Liver (tissue), 9 donors: ENCODE data around the gene TTC1. TPM values are rescaled to one million over a fixed set of nuclear protein-coding genes. Genes with fewer than 3 reads are reported as not detected.

Experiments used
- DNase-seq: peaks from one replicate; pipeline ENCODE4 v3.0.0-alpha.2; 2017; ENCODE audit warnings: low spot score
- H3K27ac ChIP-seq, 2 donors: one replicate each; pipeline ENCODE4 v1.7.0; 2013; ENCODE audit warnings: inconsistent platforms in 2 of 2, low read length in 2 of 2, control low read depth in 1 of 2, low read depth in 1 of 2, mild to moderate bottlenecking in 1 of 2
- H3K27me3 ChIP-seq, 4 donors: one replicate each; pipeline versions ENCODE4 v1.6.1 to v1.7.0; 2013; ENCODE audit warnings: low read length in 3 of 4, inconsistent platforms in 1 of 4, mild to moderate bottlenecking in 1 of 4, moderate library complexity in 1 of 4; ENCODE audit not compliant: control insufficient read depth in 4 of 4, insufficient read depth in 4 of 4
- H3K36me3 ChIP-seq, 4 donors: one replicate each; pipeline versions ENCODE4 v1.6.1 to v1.7.0; 2013; ENCODE audit warnings: low read length in 3 of 4, mild to moderate bottlenecking in 3 of 4, low read depth in 1 of 4, moderate library complexity in 1 of 4; ENCODE audit not compliant: control insufficient read depth in 4 of 4, insufficient read depth in 3 of 4
- H3K4me1 ChIP-seq, 4 donors: one replicate each; pipeline versions ENCODE4 v1.6.1 to v1.7.0; 2013; ENCODE audit warnings: low read length in 3 of 4, mild to moderate bottlenecking in 3 of 4, moderate library complexity in 1 of 4; ENCODE audit not compliant: control insufficient read depth in 4 of 4, insufficient read depth in 4 of 4
- H3K4me3 ChIP-seq, 3 donors: one replicate each; pipeline versions ENCODE4 v1.6.1 to v1.7.0; 2013; ENCODE audit warnings: low read length in 3 of 3, control low read depth in 1 of 3, low read depth in 1 of 3, mild to moderate bottlenecking in 1 of 3
- H3K9ac ChIP-seq, 2 donors: one replicate each; pipeline ENCODE4 v1.7.0; 2013; ENCODE audit warnings: low read length in 2 of 2, mild to moderate bottlenecking in 2 of 2, moderate library complexity in 2 of 2, control low read depth in 1 of 2, low read depth in 1 of 2
- H3K9me3 ChIP-seq, 4 donors: one replicate each; pipeline versions ENCODE4 v1.6.1 to v1.7.0; 2013; ENCODE audit warnings: low read length in 3 of 4; ENCODE audit not compliant: control insufficient read depth in 4 of 4
- EGR1 ChIP-seq, 2 donors: IDR thresholded peaks; 2 replicates each; pipeline ENCODE4 v1.6.1; 2016 to 2018; ENCODE audit warnings: antibody characterized with exemption in 2 of 2, low read depth in 2 of 2
- FOXA1 ChIP-seq: IDR thresholded peaks from 2 replicates; pipeline ENCODE4 v1.6.1; 2016; ENCODE audit warnings: antibody characterized with exemption
- FOXA2 ChIP-seq: IDR thresholded peaks from 2 replicates; pipeline ENCODE4 v1.6.1; 2016; ENCODE audit warnings: antibody characterized with exemption
- GABPA ChIP-seq, 2 donors: IDR thresholded peaks in 1 of 2; conservative IDR thresholded peaks in 1 of 2; 2 replicates each; pipeline ENCODE4 v1.6.1; 2016; ENCODE audit warnings: antibody characterized with exemption in 2 of 2, mild to moderate bottlenecking in 1 of 2, moderate library complexity in 1 of 2
- HNF4A ChIP-seq, 2 donors: conservative IDR thresholded peaks; 2 replicates each; pipeline ENCODE4 v1.6.1; 2016; ENCODE audit warnings: antibody characterized with exemption in 2 of 2, mild to moderate bottlenecking in 2 of 2
- HNF4G ChIP-seq: IDR thresholded peaks from 2 replicates; pipeline ENCODE4 v1.6.1; 2016; ENCODE audit warnings: antibody characterized with exemption
- JUND ChIP-seq, 2 donors: IDR thresholded peaks; 2 replicates each; pipeline ENCODE4 v1.6.1; 2016; ENCODE audit warnings: antibody characterized with exemption in 2 of 2
- NR2F2 ChIP-seq: IDR thresholded peaks from 2 replicates; pipeline ENCODE4 v1.6.1; 2016; ENCODE audit warnings: antibody characterized with exemption
- RAD21 ChIP-seq, 2 donors: IDR thresholded peaks; 2 replicates each; pipeline ENCODE4 v1.6.1; 2016; ENCODE audit warnings: antibody characterized with exemption in 2 of 2, mild to moderate bottlenecking in 2 of 2
- RXRA ChIP-seq, 2 donors: IDR thresholded peaks; 2 replicates each; pipeline ENCODE4 v1.6.1; 2017 to 2018; ENCODE audit warnings: antibody characterized with exemption in 2 of 2, mild to moderate bottlenecking in 1 of 2
- SP1 ChIP-seq: IDR thresholded peaks from 2 replicates; pipeline ENCODE4 v1.6.1; 2018; ENCODE audit warnings: antibody characterized with exemption, mild to moderate bottlenecking
- TAF1 ChIP-seq: conservative IDR thresholded peaks from 2 replicates; pipeline ENCODE4 v1.6.1; 2016; ENCODE audit warnings: antibody characterized with exemption, mild to moderate bottlenecking
- YY1 ChIP-seq: IDR thresholded peaks from 2 replicates; pipeline ENCODE4 v1.6.1; 2016; ENCODE audit warnings: antibody characterized with exemption, mild to moderate bottlenecking
- WGBS: extraction: QIAGEN DNeasy Blood & Tissue Kit; methylation state at CpG from one replicate; pipeline ENCODE4 v1.1.7; 2013; 5-methylcytosine and 5-hydroxymethylcytosine counted together
- polyA plus RNA-seq, 2 donors: library from polyadenylated mRNA; stranded (reverse) in 1 of 2; unstranded in 1 of 2; fragments of 200-250 nt in 1 of 2; fragments of >200 nt in 1 of 2; fragmentation: Nextera tagmentation in 1 of 2; extraction: Ambion mirVana in 1 of 2; gene quantifications; one replicate each; pipeline versions ENCODE4 v1.2.1 to v1.2.3, GENCODE V29; 2013 to 2015
- total RNA-seq, 2 donors: library from RNA; depleted of rRNA; stranded (reverse); fragments of >200 nt; gene quantifications; one replicate each; pipeline ENCODE4 v1.2.3, GENCODE V29; 2014
- TF ChIP-seq, protein P1 (sequence below): IDR thresholded peaks from 2 replicates; pipeline ENCODE4 v1.6.1; 2016; ENCODE audit warnings: antibody characterized with exemption, mild to moderate bottlenecking
- TF ChIP-seq, protein P2 (sequence below): IDR thresholded peaks from 2 replicates; pipeline ENCODE4 v1.6.1; 2016; ENCODE audit warnings: antibody characterized with exemption
- TF ChIP-seq, protein P3 (sequence below): fragments of 150-350 bp; IDR thresholded peaks from 2 replicates; pipeline ENCODE4 v1.5.1; 2017; ENCODE audit warnings: improper control_type of control experiment, low read depth, low read length; ENCODE audit not compliant: missing input control
- TF ChIP-seq, protein P4 (sequence below): IDR thresholded peaks from 2 replicates; pipeline ENCODE4 v1.6.1; 2016; ENCODE audit warnings: antibody characterized with exemption
- TF ChIP-seq, protein P5 (sequence below): IDR thresholded peaks from 2 replicates; pipeline ENCODE4 v1.6.1; 2016; ENCODE audit warnings: antibody characterized with exemption
- donor health status: healthy.
- donor health status: healthy.
- donor health status: healthy.
- donor health status: healthy.
- donor health status: healthy.

TTC1 gene
- total and polyA plus RNA-seq, 4 donors: 18.0 to 35.5 (median 22.2) TPM

DNA sequence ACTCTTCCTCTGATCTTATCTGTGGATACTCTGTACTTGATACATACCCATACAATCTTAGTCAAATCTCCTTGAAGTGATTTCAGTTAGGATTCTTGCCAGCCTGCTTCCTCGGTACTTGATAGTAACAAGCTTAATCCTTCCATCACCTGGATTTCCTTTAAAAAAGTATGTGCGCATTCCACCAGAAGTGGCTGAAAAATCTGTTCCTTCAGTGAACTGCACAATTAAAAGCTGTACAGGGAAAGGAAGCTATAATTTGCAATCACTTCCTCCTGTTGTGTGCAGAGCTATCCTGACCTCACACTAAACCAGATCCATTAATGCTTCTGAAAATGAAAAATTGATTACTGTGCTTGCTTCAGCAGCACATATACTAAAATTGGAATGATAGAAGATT, 63.0 kb downstream of the TTC1 start:
- H3K36me3 ChIP-seq: peaks cover 0 to 2% (median 2%) of the 10 kb centered on the region in 4 donors
- TF ChIP-seq JUND (IDR thresholded peaks at IDR 0.05) (no peak), YY1 (no peak), RAD21 (IDR thresholded peaks at IDR 0.05) (no peak), RXRA (IDR thresholded peaks at IDR 0.05) (no peak), TAF1 (no peak), FOXA2 (no peak), EGR1 (IDR thresholded peaks at IDR 0.05; ENCODE audit: low read depth in 2 of 2) (no peak), HNF4G (no peak), NR2F2 (no peak), FOXA1 (no peak), HNF4A (conservative IDR thresholded peaks at IDR 0.05) (no peak), GABPA (IDR thresholded peaks at IDR 0.05 in 1 of 2, conservative IDR thresholded peaks at IDR 0.05 in 1 of 2) (no peak), SP1 (no peak)
- TF ChIP-seq, protein P1, sequence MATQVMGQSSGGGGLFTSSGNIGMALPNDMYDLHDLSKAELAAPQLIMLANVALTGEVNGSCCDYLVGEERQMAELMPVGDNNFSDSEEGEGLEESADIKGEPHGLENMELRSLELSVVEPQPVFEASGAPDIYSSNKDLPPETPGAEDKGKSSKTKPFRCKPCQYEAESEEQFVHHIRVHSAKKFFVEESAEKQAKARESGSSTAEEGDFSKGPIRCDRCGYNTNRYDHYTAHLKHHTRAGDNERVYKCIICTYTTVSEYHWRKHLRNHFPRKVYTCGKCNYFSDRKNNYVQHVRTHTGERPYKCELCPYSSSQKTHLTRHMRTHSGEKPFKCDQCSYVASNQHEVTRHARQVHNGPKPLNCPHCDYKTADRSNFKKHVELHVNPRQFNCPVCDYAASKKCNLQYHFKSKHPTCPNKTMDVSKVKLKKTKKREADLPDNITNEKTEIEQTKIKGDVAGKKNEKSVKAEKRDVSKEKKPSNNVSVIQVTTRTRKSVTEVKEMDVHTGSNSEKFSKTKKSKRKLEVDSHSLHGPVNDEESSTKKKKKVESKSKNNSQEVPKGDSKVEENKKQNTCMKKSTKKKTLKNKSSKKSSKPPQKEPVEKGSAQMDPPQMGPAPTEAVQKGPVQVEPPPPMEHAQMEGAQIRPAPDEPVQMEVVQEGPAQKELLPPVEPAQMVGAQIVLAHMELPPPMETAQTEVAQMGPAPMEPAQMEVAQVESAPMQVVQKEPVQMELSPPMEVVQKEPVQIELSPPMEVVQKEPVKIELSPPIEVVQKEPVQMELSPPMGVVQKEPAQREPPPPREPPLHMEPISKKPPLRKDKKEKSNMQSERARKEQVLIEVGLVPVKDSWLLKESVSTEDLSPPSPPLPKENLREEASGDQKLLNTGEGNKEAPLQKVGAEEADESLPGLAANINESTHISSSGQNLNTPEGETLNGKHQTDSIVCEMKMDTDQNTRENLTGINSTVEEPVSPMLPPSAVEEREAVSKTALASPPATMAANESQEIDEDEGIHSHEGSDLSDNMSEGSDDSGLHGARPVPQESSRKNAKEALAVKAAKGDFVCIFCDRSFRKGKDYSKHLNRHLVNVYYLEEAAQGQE: no peak
- TF ChIP-seq, protein P2, sequence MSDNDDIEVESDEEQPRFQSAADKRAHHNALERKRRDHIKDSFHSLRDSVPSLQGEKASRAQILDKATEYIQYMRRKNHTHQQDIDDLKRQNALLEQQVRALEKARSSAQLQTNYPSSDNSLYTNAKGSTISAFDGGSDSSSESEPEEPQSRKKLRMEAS: no peak
- TF ChIP-seq, protein P3, sequence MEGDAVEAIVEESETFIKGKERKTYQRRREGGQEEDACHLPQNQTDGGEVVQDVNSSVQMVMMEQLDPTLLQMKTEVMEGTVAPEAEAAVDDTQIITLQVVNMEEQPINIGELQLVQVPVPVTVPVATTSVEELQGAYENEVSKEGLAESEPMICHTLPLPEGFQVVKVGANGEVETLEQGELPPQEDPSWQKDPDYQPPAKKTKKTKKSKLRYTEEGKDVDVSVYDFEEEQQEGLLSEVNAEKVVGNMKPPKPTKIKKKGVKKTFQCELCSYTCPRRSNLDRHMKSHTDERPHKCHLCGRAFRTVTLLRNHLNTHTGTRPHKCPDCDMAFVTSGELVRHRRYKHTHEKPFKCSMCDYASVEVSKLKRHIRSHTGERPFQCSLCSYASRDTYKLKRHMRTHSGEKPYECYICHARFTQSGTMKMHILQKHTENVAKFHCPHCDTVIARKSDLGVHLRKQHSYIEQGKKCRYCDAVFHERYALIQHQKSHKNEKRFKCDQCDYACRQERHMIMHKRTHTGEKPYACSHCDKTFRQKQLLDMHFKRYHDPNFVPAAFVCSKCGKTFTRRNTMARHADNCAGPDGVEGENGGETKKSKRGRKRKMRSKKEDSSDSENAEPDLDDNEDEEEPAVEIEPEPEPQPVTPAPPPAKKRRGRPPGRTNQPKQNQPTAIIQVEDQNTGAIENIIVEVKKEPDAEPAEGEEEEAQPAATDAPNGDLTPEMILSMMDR: no peak
- TF ChIP-seq, protein P4, sequence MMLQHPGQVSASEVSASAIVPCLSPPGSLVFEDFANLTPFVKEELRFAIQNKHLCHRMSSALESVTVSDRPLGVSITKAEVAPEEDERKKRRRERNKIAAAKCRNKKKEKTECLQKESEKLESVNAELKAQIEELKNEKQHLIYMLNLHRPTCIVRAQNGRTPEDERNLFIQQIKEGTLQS: no peak
- TF ChIP-seq, protein P5, sequence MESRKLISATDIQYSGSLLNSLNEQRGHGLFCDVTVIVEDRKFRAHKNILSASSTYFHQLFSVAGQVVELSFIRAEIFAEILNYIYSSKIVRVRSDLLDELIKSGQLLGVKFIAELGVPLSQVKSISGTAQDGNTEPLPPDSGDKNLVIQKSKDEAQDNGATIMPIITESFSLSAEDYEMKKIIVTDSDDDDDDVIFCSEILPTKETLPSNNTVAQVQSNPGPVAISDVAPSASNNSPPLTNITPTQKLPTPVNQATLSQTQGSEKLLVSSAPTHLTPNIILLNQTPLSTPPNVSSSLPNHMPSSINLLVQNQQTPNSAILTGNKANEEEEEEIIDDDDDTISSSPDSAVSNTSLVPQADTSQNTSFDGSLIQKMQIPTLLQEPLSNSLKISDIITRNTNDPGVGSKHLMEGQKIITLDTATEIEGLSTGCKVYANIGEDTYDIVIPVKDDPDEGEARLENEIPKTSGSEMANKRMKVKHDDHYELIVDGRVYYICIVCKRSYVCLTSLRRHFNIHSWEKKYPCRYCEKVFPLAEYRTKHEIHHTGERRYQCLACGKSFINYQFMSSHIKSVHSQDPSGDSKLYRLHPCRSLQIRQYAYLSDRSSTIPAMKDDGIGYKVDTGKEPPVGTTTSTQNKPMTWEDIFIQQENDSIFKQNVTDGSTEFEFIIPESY: no peak
- H3K9ac ChIP-seq: no peak overlapping the region
- no peaks in the 10 kb centered on the region for H3K9me3 ChIP-seq
- no peaks in the 10 kb centered on the region for H3K27me3 ChIP-seq
- DNase-seq: no peak
- H3K4me3 ChIP-seq: no peak overlapping the region
- 70% methylated on average over 2 of the region's 2 CpGs for WGBS
- no peak overlapping the region for H3K27ac ChIP-seq
- no peaks in the 10 kb centered on the region for H3K4me1 ChIP-seq
